Measurements from ENCODE around the gene NINJ1.

Gene NINJ1

GRCh38 chr9:93134740-93135444, 841 bp upstream of the NINJ1 start:
- H3K27ac ChIP-seq = no peak overlapping the region
- no peak for DNase-seq (ENCODE audit: low read depth, low spot score)

- H3K27ac ChIP-seq = peak overlapping the region; percentile 36
- DNase-seq (ENCODE audit: low read depth, low spot score) = no peak
Measured at GRCh38 chr9:93133681-93134014, 403 bp downstream of the NINJ1 start.

GRCh38 chr9:93132946-93133680, 938 bp downstream of the NINJ1 start:
- H3K27ac ChIP-seq = peak overlapping the region; percentile 36
- no peak for DNase-seq (ENCODE audit: low read depth, low spot score)

- no peak for DNase-seq (ENCODE audit: low read depth, low spot score)
Measured at GRCh38 chr9:93132287-93132927, 1.6 kb downstream of the NINJ1 start.

GRCh38 chr9:93131599-93132286, 2.3 kb downstream of the NINJ1 start:
- no peak overlapping the region for H3K27ac ChIP-seq
- DNase-seq (ENCODE audit: low read depth, low spot score) = no peak

More at GRCh38 chr9:93132287-93132927, 1.6 kb downstream of the NINJ1 start:
- H3K27ac ChIP-seq = peak overlapping the region; percentile 36

GRCh38 chr9:93130861-93131481, 3.1 kb downstream of the NINJ1 start:
- no peak overlapping the region for H3K27ac ChIP-seq

GRCh38 chr9:93129691-93130500, 4.2 kb downstream of the NINJ1 start:
- DNase-seq (ENCODE audit: low read depth, low spot score) = no peak
- no peak overlapping the region for H3K27ac ChIP-seq

More at GRCh38 chr9:93130861-93131481, 3.1 kb downstream of the NINJ1 start:
- DNase-seq (ENCODE audit: low read depth, low spot score) = no peak

GRCh38 chr9:93129286-93129685, 4.8 kb downstream of the NINJ1 start:
- no peak overlapping the region for H3K27ac ChIP-seq
- no peak for DNase-seq (ENCODE audit: low read depth, low spot score)

GRCh38 chr9:93128715-93129224, 5.3 kb downstream of the NINJ1 start:
- no peak overlapping the region for H3K27ac ChIP-seq
- no peak for DNase-seq (ENCODE audit: low read depth, low spot score)

GRCh38 chr9:93128011-93128714, 5.9 kb downstream of the NINJ1 start:
- no peak for DNase-seq (ENCODE audit: low read depth, low spot score)
- H3K27ac ChIP-seq = no peak overlapping the region

GRCh38 chr9:93127395-93127911, 6.6 kb downstream of the NINJ1 start:
- DNase-seq (ENCODE audit: low read depth, low spot score) = no peak
- no peak overlapping the region for H3K27ac ChIP-seq

GRCh38 chr9:93126825-93127368, 7.2 kb downstream of the NINJ1 start:
- no peak for DNase-seq (ENCODE audit: low read depth, low spot score)
- no peak overlapping the region for H3K27ac ChIP-seq

GRCh38 chr9:93126151-93126781, 7.8 kb downstream of the NINJ1 start:
- H3K27ac ChIP-seq = no peak overlapping the region
- DNase-seq (ENCODE audit: low read depth, low spot score) = no peak

GRCh38 chr9:93125331-93125894, 8.6 kb downstream of the NINJ1 start:
- DNase-seq (ENCODE audit: low read depth, low spot score) = no peak
- no peak overlapping the region for H3K27ac ChIP-seq

- DNase-seq (ENCODE audit: low read depth, low spot score) = no peak
- H3K27ac ChIP-seq = no peak overlapping the region
Measured at GRCh38 chr9:93124793-93125192, 9.3 kb downstream of the NINJ1 start.

- no peak for DNase-seq (ENCODE audit: low read depth, low spot score)
- no peak overlapping the region for H3K27ac ChIP-seq
Measured at GRCh38 chr9:93123561-93124283, 10.3 kb downstream of the NINJ1 start.

- DNase-seq (ENCODE audit: low read depth, low spot score) = no peak
- no peak overlapping the region for H3K27ac ChIP-seq
Measured at GRCh38 chr9:93122721-93123221, 11.3 kb downstream of the NINJ1 start.

Data from epithelial cell of prostate (primary cell).